Stimulated activated CD4-positive, alpha-beta T cell treated with anti-CD3 and anti-CD28 coated beads, Interleukin-12 subunit alpha, Interleukin-12 subunit beta, amount 100 ng/mL, for 24 hours (primary cell): ENCODE measurements around the gene PLEKHA5.
A peak's percentile ranks its signal among the peaks of the same experiment; 100 is the strongest.

Experiments
- DNase-seq, 2 experiments: peaks; one replicate each; pipeline ENCODE4 v3.0.0-alpha.2; 2020; ENCODE audit warnings: low read depth in 2 of 2

The PLEKHA5 gene

DNA sequence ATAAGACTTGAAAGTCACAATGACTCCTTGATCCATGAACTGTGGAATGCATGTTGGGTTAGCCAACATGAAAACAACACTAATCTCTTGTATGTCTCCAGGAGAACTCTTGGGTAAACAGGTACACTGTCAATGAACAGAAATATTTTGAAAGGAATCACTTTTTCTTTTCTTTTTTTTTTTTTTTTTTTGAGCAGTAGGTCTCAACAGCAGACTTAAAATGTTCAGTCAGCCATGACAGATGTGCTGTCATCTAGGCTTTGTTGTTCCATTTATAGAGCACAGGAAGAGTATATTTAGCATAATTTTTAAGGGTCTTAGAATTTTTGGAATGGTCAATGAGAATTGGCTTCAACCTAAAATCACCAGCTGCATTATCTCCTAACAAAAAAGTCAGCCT lies 2.3 kb upstream of the PLEKHA5 start:
- DNase-seq = no peak

DNA sequence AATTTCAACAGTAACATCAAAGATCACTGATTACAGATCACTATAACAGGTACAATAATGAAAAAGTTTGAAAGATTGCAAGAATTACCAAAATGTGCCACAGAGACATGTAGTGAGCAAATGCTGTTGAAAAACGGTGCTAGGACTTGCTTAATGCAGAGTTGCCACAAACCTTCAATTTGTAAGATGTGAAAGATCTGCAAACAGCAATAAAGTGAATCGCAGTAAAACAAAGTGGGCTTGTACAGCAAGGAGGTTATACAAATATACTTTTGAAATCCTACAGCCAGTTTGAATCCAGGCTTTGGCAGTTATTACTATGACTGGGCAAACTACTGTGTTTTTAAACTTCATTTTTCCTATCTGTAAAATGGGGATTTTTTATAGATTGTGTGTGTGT lies 1.0 kb upstream of the PLEKHA5 start:
- DNase-seq = no peak

DNA sequence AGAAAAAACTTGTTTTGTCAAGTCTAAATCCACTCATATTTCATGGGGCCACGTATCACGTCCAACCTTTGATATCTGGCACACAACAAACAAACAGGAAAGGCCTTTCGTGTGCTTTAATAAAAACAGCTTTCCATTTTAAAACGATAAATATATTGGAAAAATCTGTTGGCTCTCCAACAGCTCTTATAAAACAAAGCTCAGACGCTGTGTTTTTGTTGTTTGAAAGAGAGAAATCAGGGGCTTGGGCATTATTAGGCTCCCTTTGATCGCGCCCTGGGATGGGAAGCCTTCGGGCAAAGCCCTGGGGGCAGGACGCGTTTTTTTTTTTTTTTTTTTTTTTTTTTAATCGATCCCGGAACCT lies 429 bp upstream of the PLEKHA5 start:
- no peak for DNase-seq

DNA sequence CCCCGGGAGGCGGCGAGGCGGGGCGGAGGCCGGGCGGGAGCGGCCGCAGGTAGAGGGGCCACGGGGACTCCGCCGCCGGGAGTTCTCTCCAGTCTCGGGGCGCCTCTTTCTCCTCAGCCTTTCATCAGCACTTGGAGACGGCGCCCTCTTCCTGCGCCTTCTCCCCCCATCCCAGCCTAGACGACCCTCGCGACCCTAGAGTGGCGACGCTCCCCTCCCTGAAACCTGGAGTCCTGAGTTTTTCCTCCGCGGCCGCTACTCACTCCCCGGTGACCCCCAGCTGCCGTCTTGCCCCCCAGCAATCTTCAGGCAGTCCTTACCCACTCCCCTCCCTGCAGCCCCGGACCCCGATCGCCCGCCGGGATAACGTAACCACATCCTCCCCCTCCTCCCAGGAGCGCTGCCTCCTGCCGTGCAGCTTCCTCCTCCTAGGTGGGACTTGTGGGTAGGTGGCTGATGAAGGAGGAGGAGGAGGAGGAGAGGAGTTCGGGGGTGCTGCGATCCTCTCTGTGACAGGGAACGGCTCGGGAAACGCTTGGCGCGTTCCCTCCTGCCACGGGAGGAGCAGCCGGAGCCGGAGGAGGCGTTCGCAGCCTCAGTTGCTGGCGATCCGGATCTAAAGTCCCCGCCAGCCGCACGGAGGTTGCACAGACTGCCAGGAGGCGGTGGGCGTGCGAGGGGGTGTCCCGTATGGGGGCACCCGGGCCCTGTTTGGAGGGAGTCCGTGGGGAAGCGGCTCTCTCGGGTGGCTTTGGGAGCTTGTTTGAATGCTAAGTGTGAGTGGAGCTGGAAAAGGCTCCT lies 891 bp downstream of the PLEKHA5 start:
- peak in 1 of 2 experiments; percentile 2 for DNase-seq

DNA sequence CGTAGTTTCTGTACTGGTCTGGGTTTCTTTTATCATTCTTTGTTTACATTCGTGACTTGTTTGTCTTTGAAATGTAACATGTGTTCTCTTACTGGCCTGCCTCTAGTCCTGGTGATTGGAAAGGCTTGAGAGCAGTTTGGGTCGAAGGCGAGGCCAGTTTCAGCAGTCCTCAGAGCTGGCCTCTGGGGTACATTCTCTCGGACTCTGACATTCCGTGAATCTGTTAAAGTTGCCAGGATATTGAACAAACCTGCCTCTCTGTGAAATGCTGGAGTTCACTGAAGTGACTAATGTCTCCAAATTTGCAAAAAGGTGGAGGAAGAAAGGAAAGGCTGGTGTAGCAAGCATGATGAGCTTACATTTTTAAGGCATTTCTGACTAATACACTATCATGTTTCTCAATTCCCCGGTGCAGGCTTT lies 1.5 kb downstream of the PLEKHA5 start:
- DNase-seq = no peak

DNA sequence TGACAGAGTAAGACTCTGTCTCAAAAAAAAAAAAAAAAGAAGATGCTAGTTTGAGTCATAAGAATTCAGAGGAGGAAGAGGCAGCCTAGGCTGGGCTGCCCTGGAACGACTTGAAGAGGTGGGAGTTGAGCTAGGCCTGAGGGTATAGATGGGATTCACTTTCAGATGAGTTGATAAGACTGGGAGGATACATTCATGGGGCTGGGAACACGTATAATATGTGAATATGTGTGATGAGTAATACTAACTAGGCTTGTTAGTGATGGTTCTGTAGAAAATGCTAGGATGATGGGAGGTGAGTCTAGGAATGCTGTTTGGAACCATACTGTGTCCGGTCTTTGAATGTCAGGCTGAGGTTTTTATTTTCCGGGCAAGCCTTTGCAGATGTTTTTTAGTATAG lies 9.0 kb downstream of the PLEKHA5 start:
- DNase-seq = no peak

DNA sequence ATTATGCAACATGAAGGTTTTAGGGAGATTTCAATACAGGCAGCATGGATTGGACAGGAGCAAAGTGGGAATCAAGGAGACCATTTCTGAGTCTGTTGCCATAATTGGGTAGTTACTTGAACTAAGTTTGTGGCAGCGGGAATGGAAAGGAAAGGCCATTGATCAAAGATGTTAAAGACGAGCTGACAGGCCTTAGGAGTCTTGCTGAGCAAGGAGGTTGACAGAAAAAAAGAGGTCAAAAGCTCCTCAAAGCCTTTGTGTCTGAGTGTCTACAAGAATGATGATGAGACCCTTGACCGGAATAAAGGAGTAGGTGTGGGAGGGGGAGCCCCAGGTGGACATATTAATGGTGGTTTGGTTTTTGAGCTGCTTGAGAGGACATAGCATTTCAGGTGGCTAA lies 9.4 kb downstream of the PLEKHA5 start:
- no peak for DNase-seq

DNA sequence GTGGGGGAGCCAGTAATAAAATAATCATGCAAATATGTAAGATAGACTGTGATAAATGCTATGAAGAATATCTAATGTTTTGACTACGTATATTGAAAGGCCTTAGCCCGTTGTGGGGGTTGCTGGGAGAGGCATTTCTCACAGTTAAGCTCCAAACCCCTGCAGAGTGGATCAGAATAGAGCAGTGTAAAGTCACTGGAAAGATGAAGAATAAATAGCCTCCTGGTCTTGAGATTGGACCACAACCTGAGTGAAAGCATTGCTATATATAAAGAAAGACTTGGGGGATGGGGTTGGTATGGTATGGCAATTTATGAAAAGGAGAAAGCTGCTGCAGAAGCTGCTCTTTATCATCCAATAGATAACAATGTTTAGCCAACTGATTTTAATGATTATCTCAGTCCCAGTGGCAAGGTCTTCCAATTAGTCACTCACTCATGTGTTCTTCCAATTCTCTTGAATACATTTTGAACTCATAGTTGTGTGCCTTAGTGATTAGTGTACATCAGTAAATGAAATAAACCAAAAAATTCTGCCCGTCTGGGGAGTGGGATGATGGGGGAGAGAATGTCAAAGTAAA lies 10.2 kb downstream of the PLEKHA5 start:
- DNase-seq = no peak

DNA sequence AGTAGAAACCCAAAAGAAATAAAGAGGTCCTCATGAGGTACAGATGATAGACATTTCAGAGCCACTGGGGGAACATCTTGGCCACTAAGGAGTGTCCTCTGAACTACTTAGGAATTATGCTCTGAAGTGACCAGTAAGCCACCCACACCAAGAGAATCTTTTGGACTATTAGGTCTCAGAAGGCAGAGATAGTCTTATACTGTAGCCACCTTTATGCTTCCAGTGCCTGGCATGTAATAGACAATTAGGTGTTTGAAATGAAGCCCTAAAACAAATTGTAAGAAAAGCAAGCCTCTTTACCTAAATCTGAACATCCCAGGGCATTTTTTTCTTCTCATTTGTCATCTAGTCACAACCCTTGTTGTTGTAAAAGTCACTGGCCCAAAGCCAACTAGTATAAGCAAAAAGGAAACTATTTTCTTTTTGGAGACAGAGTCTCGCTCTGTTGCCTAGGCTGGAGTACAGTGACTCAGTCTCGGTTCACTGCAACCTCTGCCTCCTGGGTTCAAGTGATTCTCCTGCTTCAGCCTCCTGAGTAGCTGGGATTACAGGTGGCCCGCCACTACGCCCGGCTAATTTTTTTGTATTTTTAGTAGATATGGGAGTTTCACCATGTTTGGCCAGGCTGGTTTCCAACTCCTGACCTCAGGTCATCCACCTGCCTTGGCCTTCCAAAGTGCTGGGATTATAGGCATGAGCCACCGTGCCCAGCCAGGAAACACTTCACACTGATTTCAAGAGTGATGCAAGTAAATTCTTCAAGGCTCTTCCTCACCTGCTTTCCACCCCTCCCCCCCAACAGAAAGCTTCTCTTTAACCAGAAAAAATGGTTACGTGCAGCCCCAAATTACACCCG lies 11.1 kb downstream of the PLEKHA5 start:
- DNase-seq = no peak

DNA sequence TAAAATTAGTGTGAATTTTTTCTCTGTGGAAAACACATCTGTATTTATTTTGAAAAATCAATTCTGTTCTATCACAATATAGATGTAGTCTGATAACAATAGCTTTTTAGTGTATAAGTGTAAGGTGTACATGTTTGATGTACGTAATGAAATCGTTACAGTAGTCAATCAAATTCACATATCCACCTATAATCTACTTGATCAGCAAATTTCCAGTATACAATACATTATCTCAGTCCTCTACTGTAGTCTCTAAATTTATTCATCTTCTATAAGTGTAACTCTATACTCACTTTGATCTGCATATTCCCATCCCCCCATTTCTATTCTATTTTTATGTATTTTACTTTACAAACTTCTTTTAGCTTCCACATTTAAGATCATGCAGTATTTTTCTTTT lies 13.0 kb downstream of the PLEKHA5 start:
- no peak for DNase-seq

DNA sequence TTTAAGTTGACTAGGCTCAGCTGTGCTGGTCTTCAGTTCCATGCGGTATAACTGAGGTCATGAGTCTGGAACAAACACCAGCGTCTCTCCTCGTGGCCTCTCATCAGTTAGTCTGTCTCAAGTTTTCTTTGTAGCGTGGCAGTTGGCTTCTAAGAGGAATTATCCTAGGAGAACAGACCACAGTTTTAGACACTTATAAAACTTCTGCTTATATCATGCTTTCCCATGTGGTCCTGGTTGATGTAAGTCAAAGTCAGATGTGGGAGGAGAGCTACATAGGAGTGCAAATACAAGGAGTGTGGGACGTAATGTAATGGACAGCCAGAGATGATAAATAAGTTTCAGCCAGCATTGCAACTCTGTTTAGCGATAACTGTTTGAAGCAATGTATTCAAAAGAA lies 14.8 kb downstream of the PLEKHA5 start:
- DNase-seq = no peak

DNA sequence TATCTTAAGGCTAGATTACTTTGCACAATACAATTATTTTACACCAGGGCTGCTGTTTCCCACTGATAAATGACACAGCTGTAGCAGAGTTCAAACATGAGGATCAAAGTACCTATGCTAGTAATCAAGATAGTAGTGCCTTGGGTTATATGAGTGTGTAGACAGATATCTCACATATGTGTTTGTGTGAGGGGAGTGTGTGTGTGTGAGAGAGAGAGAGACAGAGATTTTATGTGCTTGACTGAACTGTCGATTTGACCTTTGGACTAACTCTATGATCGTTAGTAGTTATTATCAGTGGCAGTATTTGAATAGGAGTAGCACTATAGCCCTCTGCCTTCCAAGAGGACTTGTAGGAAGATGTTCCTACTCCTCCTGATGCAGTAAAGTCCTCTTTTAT lies 15.5 kb downstream of the PLEKHA5 start:
- DNase-seq = no peak

DNA sequence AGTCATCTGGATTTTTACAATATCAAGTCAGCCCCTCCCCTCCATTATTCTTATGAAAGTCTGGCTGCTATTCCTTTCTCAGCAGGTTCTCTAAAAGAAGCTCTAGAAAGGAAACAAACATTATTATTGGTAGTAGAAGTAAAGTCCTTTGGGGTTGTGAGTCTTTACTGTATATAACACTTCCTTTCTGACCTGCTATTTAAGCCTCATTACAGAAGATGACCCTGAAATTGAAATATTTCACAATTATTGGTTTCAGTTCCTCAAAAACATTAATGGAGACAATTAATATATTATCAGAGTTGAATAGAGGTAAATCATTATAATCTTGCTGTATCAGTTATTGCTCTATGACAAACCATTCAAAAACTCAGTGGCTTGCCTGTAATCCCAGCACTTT lies 19.3 kb downstream of the PLEKHA5 start:
- DNase-seq = no peak

DNA sequence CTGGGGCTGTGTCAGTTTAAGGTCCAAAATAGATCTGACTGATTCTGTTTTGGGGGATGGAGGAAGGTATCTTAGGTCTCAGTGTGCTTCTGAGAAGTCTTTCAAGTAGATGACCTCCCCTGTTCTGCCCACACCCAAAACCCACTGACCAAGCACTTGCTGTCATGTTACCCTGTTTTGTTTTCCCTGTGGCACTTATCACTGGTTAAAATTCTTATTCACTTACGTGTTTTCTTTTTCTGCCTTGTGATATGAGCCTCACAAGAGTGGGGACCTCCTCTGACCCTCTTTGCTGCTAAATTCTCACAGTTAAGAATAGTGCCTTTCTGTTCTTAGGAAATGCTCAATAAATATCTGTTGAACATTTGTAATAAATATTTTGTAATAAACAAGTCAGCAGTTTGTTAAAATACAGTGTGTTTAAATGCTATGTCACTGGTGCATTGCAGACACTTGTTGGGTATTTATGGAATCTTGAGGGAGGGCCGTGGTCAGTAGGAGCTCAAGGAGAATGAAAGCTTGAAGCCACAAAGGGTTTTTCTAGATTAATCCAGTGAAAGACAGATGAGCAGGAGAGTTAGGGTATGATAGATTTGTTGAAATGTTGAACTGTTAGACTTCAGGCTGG lies 20.9 kb downstream of the PLEKHA5 start:
- DNase-seq = no peak

DNA sequence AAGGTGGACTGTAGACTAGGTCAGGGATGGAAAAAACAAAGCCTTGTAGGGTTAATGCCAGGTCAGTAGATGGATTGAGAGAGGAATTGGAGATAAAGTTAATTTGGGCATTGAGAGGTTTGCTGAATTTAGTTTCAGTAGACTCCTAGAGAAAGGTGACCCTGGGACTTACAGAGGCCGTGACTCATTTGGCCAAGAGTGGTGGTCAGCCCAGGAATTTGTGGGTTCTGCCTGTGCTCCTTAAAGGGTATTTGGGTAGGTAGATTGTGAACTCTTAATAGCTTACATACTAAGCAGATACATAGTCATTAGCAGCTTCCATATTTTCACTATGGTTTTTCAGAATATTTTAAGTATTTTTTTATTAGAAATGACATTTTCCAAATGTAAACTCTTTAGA lies 21.8 kb downstream of the PLEKHA5 start:
- no peak for DNase-seq

DNA sequence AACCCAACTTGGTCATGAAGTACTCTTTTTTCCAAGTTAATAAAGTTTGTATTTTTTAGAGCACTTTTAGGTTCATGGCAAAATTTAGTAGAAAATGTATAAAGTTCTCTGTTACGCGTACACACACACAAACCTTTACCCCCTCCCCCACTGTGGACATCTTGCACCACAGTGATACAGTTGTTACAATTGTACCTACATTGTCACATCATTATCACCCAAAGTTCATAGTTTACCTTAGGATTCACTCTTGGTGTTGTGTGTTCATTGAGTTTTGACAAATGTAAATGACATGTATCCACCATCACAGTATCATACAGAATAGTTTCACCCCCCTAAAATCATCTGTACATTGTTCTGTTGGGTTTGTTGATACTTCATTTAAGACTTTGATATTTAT lies 23.9 kb downstream of the PLEKHA5 start:
- DNase-seq = no peak

DNA sequence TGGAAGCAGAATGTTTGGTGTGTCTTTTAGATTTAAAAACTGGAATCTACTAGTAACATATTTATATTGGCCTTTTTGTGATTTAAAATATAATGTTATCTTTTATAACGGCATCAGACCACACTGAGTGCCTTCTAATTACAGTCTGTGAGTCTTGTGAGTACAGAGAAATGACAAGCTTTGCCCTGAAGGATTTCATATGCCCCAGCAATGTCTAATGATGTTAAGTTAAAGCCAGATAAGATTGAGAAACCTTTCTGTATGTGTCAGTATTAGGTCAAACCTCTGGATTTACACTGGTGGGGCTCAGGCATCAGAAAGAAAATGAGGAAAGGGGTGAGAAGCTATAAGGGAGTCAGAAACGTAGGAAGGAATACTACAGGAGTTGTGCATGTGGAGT lies 25.2 kb downstream of the PLEKHA5 start:
- DNase-seq = no peak

DNA sequence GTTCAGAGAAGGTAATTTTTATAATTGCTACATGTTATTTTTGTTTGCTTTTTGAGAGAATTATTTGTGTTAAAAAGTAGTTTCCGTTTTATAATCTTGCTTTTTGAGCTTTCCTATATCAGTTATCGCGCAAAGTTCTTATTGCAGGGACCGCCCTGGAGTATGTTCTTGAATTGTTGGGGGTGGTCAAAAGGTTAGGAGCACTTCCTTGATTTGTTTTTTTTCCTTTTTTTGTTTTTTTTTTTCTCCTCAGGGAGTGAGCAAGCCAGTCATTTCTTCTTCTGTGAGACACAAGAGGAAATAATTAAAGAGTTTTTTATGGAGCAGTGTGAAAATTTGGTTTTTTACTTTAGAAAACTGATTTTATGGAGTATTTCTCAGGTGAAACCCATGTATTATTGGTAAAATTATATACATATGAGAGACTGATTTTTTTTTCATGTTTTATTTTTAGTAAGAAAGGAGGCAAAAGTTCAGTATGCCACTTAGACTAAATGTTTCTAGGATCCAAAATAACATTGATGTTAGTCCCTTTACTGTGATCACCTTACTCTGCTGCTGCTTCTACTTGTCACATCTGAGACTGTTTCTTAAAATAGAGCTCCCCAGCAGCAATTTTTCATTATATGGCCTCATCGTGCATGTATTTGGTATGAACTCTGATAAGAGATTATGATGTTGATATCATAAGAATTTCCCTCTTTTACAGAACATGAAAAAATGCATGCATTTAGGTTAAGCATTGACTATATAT lies 26.6 kb downstream of the PLEKHA5 start:
- no peak for DNase-seq

DNA sequence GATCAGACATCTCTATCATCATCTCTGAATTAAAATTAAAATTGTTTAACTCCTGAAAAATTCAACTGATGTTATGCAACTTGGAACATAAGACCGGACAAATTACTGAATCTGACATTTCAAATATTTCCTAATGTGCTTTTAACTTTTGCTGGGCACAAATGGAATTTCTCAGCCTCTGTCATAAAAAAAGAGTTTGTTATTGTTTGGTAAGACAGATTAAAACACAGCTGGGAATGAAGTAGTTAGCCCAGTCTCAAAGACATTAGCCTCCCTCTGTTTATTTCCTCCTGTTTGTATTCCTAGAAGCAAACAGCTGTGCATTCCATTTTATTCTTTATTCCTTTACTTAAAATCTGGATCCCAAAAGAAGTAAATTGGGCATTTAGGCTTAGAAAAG lies 29.4 kb downstream of the PLEKHA5 start:
- no peak for DNase-seq

DNA sequence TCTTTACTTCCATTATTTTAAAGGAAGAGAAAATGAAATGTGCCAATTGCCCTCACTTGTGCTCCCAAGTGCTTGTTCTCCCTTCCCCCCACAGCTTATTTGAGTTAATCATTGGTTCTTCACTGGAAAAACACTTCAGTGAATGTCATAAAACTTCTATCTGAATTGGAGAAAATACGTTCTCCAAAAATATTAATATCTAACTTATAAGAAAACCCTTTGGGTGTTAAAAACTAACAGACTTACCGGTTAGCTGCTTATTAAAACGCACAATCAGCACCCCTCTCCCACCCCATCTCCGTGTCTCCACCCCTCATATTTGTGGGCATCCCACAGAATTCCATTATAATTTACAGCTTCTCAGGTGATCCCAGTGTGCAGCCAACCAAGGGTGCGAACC lies 31.7 kb downstream of the PLEKHA5 start:
- DNase-seq = no peak

DNA sequence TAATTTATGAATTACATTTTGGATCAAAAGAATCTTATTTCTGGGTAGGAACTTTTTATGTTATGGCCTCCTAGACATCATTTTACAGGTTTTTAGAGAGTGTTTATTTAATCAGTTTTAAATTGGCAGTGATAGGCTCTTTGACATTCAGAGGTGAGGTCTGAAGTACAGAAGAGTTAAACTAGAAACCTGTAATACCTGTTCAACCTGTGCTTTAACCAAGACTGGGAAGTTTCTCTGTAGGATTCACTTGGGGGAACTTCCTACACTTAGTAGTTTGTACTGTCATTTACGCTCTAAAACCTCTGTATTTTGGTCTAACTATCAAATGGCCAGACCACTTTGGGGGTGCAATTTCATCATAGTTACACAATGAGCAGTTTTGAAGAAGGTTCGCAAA lies 35.9 kb downstream of the PLEKHA5 start:
- no peak for DNase-seq

DNA sequence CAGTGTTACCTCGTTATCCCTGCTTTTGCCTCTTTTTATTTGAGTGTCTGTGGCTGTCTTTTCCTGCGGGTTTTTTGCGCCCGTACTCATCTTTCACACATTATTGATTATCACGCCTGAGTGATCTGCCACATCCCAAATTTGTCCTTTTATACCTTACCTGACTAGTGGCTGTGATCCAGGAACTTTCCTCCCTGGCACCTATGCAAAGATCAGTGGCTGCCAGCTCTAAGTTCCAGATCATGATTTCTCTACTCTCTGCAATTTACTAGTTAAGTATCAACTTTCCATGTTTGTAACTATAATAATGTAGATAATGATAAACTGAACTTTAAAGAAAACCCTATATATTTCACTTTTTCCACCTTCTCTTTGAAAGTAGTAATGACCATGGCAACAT lies 36.9 kb downstream of the PLEKHA5 start:
- DNase-seq = no peak
